Endothelial cell of umbilical vein (primary cell): ENCODE data around the gene TSPAN18. TPM values are rescaled to one million over a fixed set of nuclear protein-coding genes. Genes with fewer than 3 reads are reported as not detected.

Experiments used
- BruUV-seq: library from RNA; stranded (reverse); fragments of 400-500 nt; replicated peaks from 2 replicates; lab custom pipeline; 2021; lab: Mats Ljungman, UMichigan
- CTCF ChIA-PET: fragments of 300-600, 350-600 bp; sonication (Branson Sonifier 250); formaldehyde crosslinking; loops from one replicate; lab custom pipeline; 2021; ENCODE audit warnings: antibody characterized with exemption, inconsistent platforms; lab: Charles Lee
- POLR2A ChIA-PET: fragments of 300-600, 350-600 bp; sonication (Branson Sonifier 250); formaldehyde crosslinking; loops from one replicate; lab custom pipeline; 2021; ENCODE audit warnings: antibody characterized with exemption, inconsistent platforms; lab: Charles Lee
- DNase-seq: peaks from one replicate; pipeline ENCODE4 v3.0.0-alpha.2; 2011; ENCODE audit warnings: low read depth, low spot score
- FAIRE-seq: peaks from 2 replicates; lab custom pipeline; 2011; peaks lifted over from hg19 to GRCh38; lab: Jason Lieb, UNC
- H2AFZ ChIP-seq: 2 replicates; pipeline ENCODE4 v1.6.0; 2012; ENCODE audit warnings: low read depth, low read length, control low read depth, inconsistent platforms
- H3K27ac ChIP-seq: 2 replicates; pipeline ENCODE4 v1.5.1; 2011; ENCODE audit warnings: low read depth, mild to moderate bottlenecking, control low read depth, low read length, moderate library complexity; ENCODE audit not compliant: insufficient read depth
- H3K27me3 ChIP-seq, 2 experiments: 2 replicates each; pipeline versions ENCODE4 v1.6.0 to v1.6.1; 2011; ENCODE audit warnings: low read length in 2 of 2, mixed read lengths in 1 of 2; ENCODE audit not compliant: control insufficient read depth in 2 of 2, insufficient read depth in 2 of 2
- H3K36me3 ChIP-seq, 2 experiments: 2 replicates in 1 of 2; 3 replicates in 1 of 2; pipeline ENCODE4 v1.5.1; 2011; ENCODE audit warnings: low read length in 2 of 2, mild to moderate bottlenecking in 1 of 2, moderate library complexity in 1 of 2; ENCODE audit not compliant: control insufficient read depth in 2 of 2, insufficient read depth in 2 of 2; ENCODE audit errors: extremely low read depth in 1 of 2
- H3K4me1 ChIP-seq: 3 replicates; pipeline ENCODE4 v1.5.1; 2011; ENCODE audit warnings: mild to moderate bottlenecking, low read length; ENCODE audit not compliant: control insufficient read depth, insufficient read depth; ENCODE audit errors: extremely low read depth
- H3K4me2 ChIP-seq: 2 replicates; pipeline ENCODE4 v1.6.1; 2011; ENCODE audit warnings: low read length, control low read depth, mixed read lengths; ENCODE audit not compliant: insufficient read depth
- H3K4me3 ChIP-seq, 3 experiments: fragments of 200-600 bp in 1 of 3; sonication (generic), shearing (Covaris generic) in 1 of 3; replicated peaks in 1 of 3; 2 replicates each; pipeline ENCODE4 v1.5.1; 2011 to 2016; ENCODE audit warnings: control low read depth in 3 of 3, low read length in 3 of 3, mild to moderate bottlenecking in 2 of 3, inconsistent platforms in 1 of 3, low read depth in 1 of 3, moderate library complexity in 1 of 3; ENCODE audit not compliant: insufficient read depth in 1 of 3
- H3K79me2 ChIP-seq: 2 replicates; pipeline ENCODE4 v1.6.0; 2012; ENCODE audit warnings: low read length, inconsistent platforms; ENCODE audit not compliant: control insufficient read depth, insufficient read depth
- H3K9ac ChIP-seq: replicated peaks from 2 replicates; pipeline ENCODE3; 2011; ENCODE audit warnings: low read length, control low read depth; ENCODE audit not compliant: insufficient read depth; ENCODE audit errors: extremely low read depth
- H3K9me1 ChIP-seq: replicated peaks from 3 replicates; pipeline ENCODE4 v1.6.0; 2011; ENCODE audit warnings: mild to moderate bottlenecking, low read length; ENCODE audit not compliant: control insufficient read depth, insufficient read depth; ENCODE audit errors: extremely low read depth
- H3K9me3 ChIP-seq: replicated peaks from 2 replicates; pipeline ENCODE4 v1.5.1; 2012; ENCODE audit warnings: low read length, inconsistent platforms; ENCODE audit not compliant: control insufficient read depth, insufficient read depth
- H4K20me1 ChIP-seq: replicated peaks from 2 replicates; pipeline ENCODE3; 2011; ENCODE audit warnings: mild to moderate bottlenecking, low read length; ENCODE audit not compliant: control insufficient read depth, insufficient read depth; ENCODE audit errors: extremely low read depth
- CTCF ChIP-seq, 2 donors: IDR thresholded peaks; 1 replicate in 1 of 2; 2 replicates in 1 of 2; pipeline ENCODE4 v1.5.1; 2011; ENCODE audit warnings: low read length in 2 of 2, mild to moderate bottlenecking in 2 of 2, moderate library complexity in 2 of 2, control low read depth in 1 of 2, inconsistent platforms in 1 of 2, low read depth in 1 of 2; ENCODE audit not compliant: insufficient read depth in 1 of 2; ENCODE audit errors: extremely low read depth in 1 of 2
- EZH2 ChIP-seq: IDR thresholded peaks from 2 replicates; pipeline ENCODE4 v1.6.1; 2012; ENCODE audit warnings: borderline replicate concordance, low read depth, mild to moderate bottlenecking, moderate library complexity, low read length, inconsistent platforms; ENCODE audit not compliant: severe bottlenecking
- FOS ChIP-seq: IDR thresholded peaks from 2 replicates; pipeline ENCODE4 v1.6.1; 2011; ENCODE audit warnings: mild to moderate bottlenecking, low read length, moderate library complexity, borderline replicate concordance; ENCODE audit not compliant: insufficient read depth
- GATA2 ChIP-seq: IDR thresholded peaks from 2 replicates; pipeline ENCODE4 v1.7.0; 2011; ENCODE audit warnings: low read depth, mild to moderate bottlenecking, moderate library complexity, mixed read lengths, low read length; ENCODE audit not compliant: insufficient read length, insufficient read depth
- JUN ChIP-seq: IDR thresholded peaks from 2 replicates; pipeline ENCODE4 v1.6.1; 2011; ENCODE audit warnings: borderline replicate concordance, low read depth; ENCODE audit not compliant: insufficient read length, insufficient read depth
- MAX ChIP-seq: IDR thresholded peaks from 2 replicates; pipeline ENCODE4 v1.6.1; 2011; ENCODE audit not compliant: insufficient read depth, insufficient read length
- MYC ChIP-seq: IDR thresholded peaks from one replicate; pipeline ENCODE4 v1.6.1; 2011; ENCODE audit warnings: mild to moderate bottlenecking, low read depth, low read length
- POLR2A ChIP-seq: IDR thresholded peaks from 2 replicates; pipeline ENCODE4 v1.6.1; 2012; ENCODE audit warnings: low read depth, mild to moderate bottlenecking, control low read depth, low read length
- POLR2AphosphoS5 ChIP-seq: IDR thresholded peaks from 2 replicates; pipeline ENCODE4 v1.6.1; 2012; ENCODE audit warnings: low read depth, mild to moderate bottlenecking, control low read depth, low read length, moderate library complexity; ENCODE audit not compliant: insufficient read depth
- dilution Hi-C: fragments of 300-500 bp; cut with MboI; formaldehyde crosslinking; loops from one replicate; pipeline ENCODE4 v1.15.0; 2019; ENCODE audit warnings: low sequenced_read_pairs; ENCODE audit not compliant: extremely low pct_ligation_motif_present
- intact Hi-C: fragments of 100-400 bp; cut with micrococcal nuclease; formaldehyde crosslinking; loops from one replicate; pipeline ENCODE4 v1.10.0; 2022
- polyA plus RNA-seq, 4 experiments: library from polyadenylated mRNA; depleted of rRNA in 3 of 4; stranded (reverse) in 3 of 4; unstranded in 1 of 4; fragments of >200 nt; gene quantifications; 2 replicates each; pipeline versions ENCODE4 v1.2.1 to v1.2.3, GENCODE V29; 2011 to 2012; ENCODE audit warnings: missing spikeins in 1 of 4
- total RNA-seq: library from RNA; stranded (reverse); gene quantifications from 2 replicates; pipeline ENCODE4 v1.2.3, GENCODE V29; 2021

TSPAN18 gene
- total and polyA plus RNA-seq, 2 donors (not counting 3 experiments of a cell fraction or from before 2014, with no cell fraction given): 32.2 to 118 TPM

- no peak overlapping the region for H3K9ac ChIP-seq
- H3K27ac ChIP-seq: no peak overlapping the region
- no peaks in the 10 kb centered on the region for H3K9me1 ChIP-seq
- H2AFZ ChIP-seq: no peak overlapping the region
- DNase-seq (no peak), FAIRE-seq (no peak)
- POLR2A ChIA-PET: no interaction called here
- H3K36me3 ChIP-seq: no peaks in the 10 kb centered on the region
- H3K4me1 ChIP-seq: peaks cover 16% of the 10 kb centered on the region
- H3K4me2 ChIP-seq: no peak overlapping the region
- no TSS peak for BruUV-seq
- no peaks in the 10 kb centered on the region for H3K79me2 ChIP-seq
- CTCF ChIA-PET: interaction anchor here (1.0 to 1.2 kb wide), 4 partner anchors 16 to 153 kb away, joined by 3 to 4 read pairs (median 3); no protein-coding TSS in a partner anchor
- H3K9me3 ChIP-seq: no peaks in the 10 kb centered on the region
- TF ChIP-seq GATA2 (no peak), POLR2AphosphoS5 (no peak), CTCF (IDR thresholded peaks at IDR 0.05; ENCODE audit: extremely low read depth in 1 of 2, insufficient read depth in 1 of 2, low read depth in 1 of 2, low read length in 2 of 2) (no peak), POLR2A (no peak), MAX (no peak), EZH2 (no peak), FOS (no peak), MYC (no peak), JUN (no peak)
- dilution Hi-C loops: no loop called here
- H3K27me3 ChIP-seq: no peaks in the 10 kb centered on the region
- intact Hi-C loops: loop anchor here (10.0 kb wide), 1 partner anchor 712 kb away; the partner anchor contains the start of gene CHST1
- H4K20me1 ChIP-seq: peaks cover 2% of the 10 kb centered on the region
- H3K4me3 ChIP-seq: no peak overlapping the region
These were observed 225.9 kb downstream of the TSPAN18 start for GRCh38 chr11:44952500-44953260.
